ENCODE data around the gene PNPLA7.

The PNPLA7 gene

GRCh38 chr9:137462986-137463930, 86.9 kb downstream of the PNPLA7 start:
- ChIA-PET POLR2A (no interaction called here), CTCF (interaction anchor here (1.0 to 1.1 kb wide), 3 partner anchors 11 to 40 kb away, joined by 3 read pairs; partner anchors contain the start of genes EXD3 and NOXA1)
- Histone ChIP-seq H3K4me1 (ENCODE audit: control extremely low read depth in 1 of 4, control insufficient read depth in 4 of 4, insufficient read depth in 4 of 4, low read length in 3 of 4) (peaks cover 0 to 45% (median 43%) of the 10 kb centered on the region in 4 experiments), H3K4me3 (ENCODE audit: control insufficient read depth in 1 of 7, extremely low read depth in 1 of 7, insufficient read depth in 4 of 7, low read depth in 2 of 7, low read length in 6 of 7) (no peak overlapping the region), H3K36me3 (ENCODE audit: control insufficient read depth in 4 of 4, insufficient read depth in 4 of 4, low read length in 3 of 4) (no peaks in the 10 kb centered on the region), H3K27me3 (replicated peaks in 2 of 5; ENCODE audit: control insufficient read depth in 4 of 5, insufficient read depth in 5 of 5, low read length in 4 of 5) (peaks cover 0 to 26% (median 2%) of the 10 kb centered on the region in 5 experiments), H3K27ac (ENCODE audit: insufficient read depth in 1 of 2, low read depth in 1 of 2, low read length in 2 of 2, poor library complexity in 1 of 2, severe bottlenecking in 2 of 2) (no peak overlapping the region), H3K9me3 (ENCODE audit: control extremely low read depth in 1 of 5, control insufficient read depth in 4 of 5, insufficient read depth in 2 of 5, low read depth in 1 of 5, low read length in 4 of 5) (peaks cover 0 to 28% (median 0%) of the 10 kb centered on the region in 5 experiments)
- no peak for DNase-seq
- 93% methylated on average over 30 of the region's 30 CpGs for WGBS (ENCODE audit: insufficient coverage)

GRCh38 chr9:137462396-137462985, 87.7 kb downstream of the PNPLA7 start:
- peaks cover 0 to 28% (median 0%) of the 10 kb centered on the region in 5 experiments for H3K9me3 ChIP-seq (ENCODE audit: control extremely low read depth in 1 of 5, control insufficient read depth in 4 of 5, insufficient read depth in 2 of 5, low read depth in 1 of 5, low read length in 4 of 5)
- peak overlapping the region in 2 of 7 experiments; percentile 42 to 54 for H3K4me3 ChIP-seq (ENCODE audit: control insufficient read depth in 1 of 7, extremely low read depth in 1 of 7, insufficient read depth in 4 of 7, low read depth in 2 of 7, low read length in 6 of 7)
- H3K27me3 ChIP-seq (replicated peaks in 2 of 5; ENCODE audit: control insufficient read depth in 4 of 5, insufficient read depth in 5 of 5, low read length in 4 of 5): peaks cover 0 to 21% (median 0%) of the 10 kb centered on the region in 5 experiments
- ChIA-PET POLR2A (interaction anchor here (1.0 kb wide), 1 partner anchor 8 kb away, joined by 3 read pairs; no protein-coding TSS in a partner anchor), CTCF (interaction anchor here (1.0 to 1.1 kb wide), 2 partner anchors 11 to 17 kb away, joined by 3 read pairs; no protein-coding TSS in a partner anchor)
- H3K36me3 ChIP-seq (ENCODE audit: control insufficient read depth in 4 of 4, insufficient read depth in 4 of 4, low read length in 3 of 4): peaks cover 0 to under 1% (median 0%) of the 10 kb centered on the region in 4 experiments
- DNase-seq: no peak
- 93% methylated on average over 23 of the region's 25 CpGs for WGBS (ENCODE audit: insufficient coverage)
- peaks cover 0 to 50% (median 48%) of the 10 kb centered on the region in 4 experiments for H3K4me1 ChIP-seq (ENCODE audit: control extremely low read depth in 1 of 4, control insufficient read depth in 4 of 4, insufficient read depth in 4 of 4, low read length in 3 of 4)
- H3K27ac ChIP-seq (ENCODE audit: insufficient read depth in 1 of 2, low read depth in 1 of 2, low read length in 2 of 2, poor library complexity in 1 of 2, severe bottlenecking in 2 of 2): no peak overlapping the region

GRCh38 chr9:137461663-137462395, 88.4 kb downstream of the PNPLA7 start:
- H3K4me1 ChIP-seq (ENCODE audit: control extremely low read depth in 1 of 4, control insufficient read depth in 4 of 4, insufficient read depth in 4 of 4, low read length in 3 of 4): peaks cover 0 to 54% (median 48%) of the 10 kb centered on the region in 4 experiments
- whole genome bisulfite sequencing (ENCODE audit: insufficient coverage): 14% methylated on average over 50 of the region's 52 CpGs
- peak; percentile 94 to 98 (median 98) for DNase-seq
- peaks cover 0 to 15% (median 0%) of the 10 kb centered on the region in 5 experiments for H3K27me3 ChIP-seq (replicated peaks in 2 of 5; ENCODE audit: control insufficient read depth in 4 of 5, insufficient read depth in 5 of 5, low read length in 4 of 5)
- peaks cover 0 to 8% (median 0%) of the 10 kb centered on the region in 4 experiments for H3K36me3 ChIP-seq (ENCODE audit: control insufficient read depth in 4 of 4, insufficient read depth in 4 of 4, low read length in 3 of 4)
- POLR2A ChIA-PET: interaction anchor here (0.7 to 1.0 kb wide), 2 partner anchors 9 to 422 kb away, joined by 3 read pairs; no protein-coding TSS in a partner anchor
- CTCF ChIA-PET: no interaction called here
- H3K9me3 ChIP-seq (ENCODE audit: control extremely low read depth in 1 of 5, control insufficient read depth in 4 of 5, insufficient read depth in 2 of 5, low read depth in 1 of 5, low read length in 4 of 5): peaks cover 0 to 28% (median 0%) of the 10 kb centered on the region in 5 experiments
- H3K27ac ChIP-seq (ENCODE audit: insufficient read depth in 1 of 2, low read depth in 1 of 2, low read length in 2 of 2, poor library complexity in 1 of 2, severe bottlenecking in 2 of 2): no peak overlapping the region
- H3K4me3 ChIP-seq (ENCODE audit: control insufficient read depth in 1 of 7, extremely low read depth in 1 of 7, insufficient read depth in 4 of 7, low read depth in 2 of 7, low read length in 6 of 7): peak overlapping the region in 3 of 7 experiments; percentile 36 to 55 (median 54)

GRCh38 chr9:137461316-137461662, 88.9 kb downstream of the PNPLA7 start:
- CTCF ChIA-PET: no interaction called here

GRCh38 chr9:137460363-137461315, 89.6 kb downstream of the PNPLA7 start:
- Histone ChIP-seq H3K9me3 (ENCODE audit: control extremely low read depth in 1 of 5, control insufficient read depth in 4 of 5, insufficient read depth in 2 of 5, low read depth in 1 of 5, low read length in 4 of 5) (peaks cover 0 to 19% (median 0%) of the 10 kb centered on the region in 5 experiments), H3K4me3 (ENCODE audit: control insufficient read depth in 1 of 7, extremely low read depth in 1 of 7, insufficient read depth in 4 of 7, low read depth in 2 of 7, low read length in 6 of 7) (peak overlapping the region in 1 of 7 experiments; percentile 5), H3K36me3 (ENCODE audit: control insufficient read depth in 4 of 4, insufficient read depth in 4 of 4, low read length in 3 of 4) (peaks cover 0 to 19% (median under 1%) of the 10 kb centered on the region in 4 experiments), H3K27ac (ENCODE audit: insufficient read depth in 1 of 2, low read depth in 1 of 2, low read length in 2 of 2, poor library complexity in 1 of 2, severe bottlenecking in 2 of 2) (no peak overlapping the region), H3K4me1 (ENCODE audit: control extremely low read depth in 1 of 4, control insufficient read depth in 4 of 4, insufficient read depth in 4 of 4, low read length in 3 of 4) (peaks cover 0 to 56% (median 48%) of the 10 kb centered on the region in 4 experiments), H3K27me3 (replicated peaks in 2 of 5; ENCODE audit: control insufficient read depth in 4 of 5, insufficient read depth in 5 of 5, low read length in 4 of 5) (peaks cover 0 to 11% (median 0%) of the 10 kb centered on the region in 5 experiments)
- WGBS (ENCODE audit: insufficient coverage): 95% methylated on average over 28 of the region's 31 CpGs
- CTCF ChIA-PET: no interaction called here
- DNase-seq: no peak
- POLR2A ChIA-PET: no interaction called here

More at GRCh38 chr9:137461316-137461662, 88.9 kb downstream of the PNPLA7 start:
- peaks cover 0 to 13% (median 0%) of the 10 kb centered on the region in 4 experiments for H3K36me3 ChIP-seq (ENCODE audit: control insufficient read depth in 4 of 4, insufficient read depth in 4 of 4, low read length in 3 of 4)
- peak overlapping the region in 2 of 7 experiments; percentile 54 to 55 for H3K4me3 ChIP-seq (ENCODE audit: control insufficient read depth in 1 of 7, extremely low read depth in 1 of 7, insufficient read depth in 4 of 7, low read depth in 2 of 7, low read length in 6 of 7)
- H3K27ac ChIP-seq (ENCODE audit: insufficient read depth in 1 of 2, low read depth in 1 of 2, low read length in 2 of 2, poor library complexity in 1 of 2, severe bottlenecking in 2 of 2): no peak overlapping the region
- peaks cover 0 to 15% (median 0%) of the 10 kb centered on the region in 5 experiments for H3K27me3 ChIP-seq (replicated peaks in 2 of 5; ENCODE audit: control insufficient read depth in 4 of 5, insufficient read depth in 5 of 5, low read length in 4 of 5)
- peaks cover 0 to 25% (median 0%) of the 10 kb centered on the region in 5 experiments for H3K9me3 ChIP-seq (ENCODE audit: control extremely low read depth in 1 of 5, control insufficient read depth in 4 of 5, insufficient read depth in 2 of 5, low read depth in 1 of 5, low read length in 4 of 5)
- peaks cover 0 to 56% (median 48%) of the 10 kb centered on the region in 4 experiments for H3K4me1 ChIP-seq (ENCODE audit: control extremely low read depth in 1 of 4, control insufficient read depth in 4 of 4, insufficient read depth in 4 of 4, low read length in 3 of 4)
- POLR2A ChIA-PET: interaction anchor here (0.7 to 1.0 kb wide), 2 partner anchors 9 to 422 kb away, joined by 3 read pairs; no protein-coding TSS in a partner anchor
- 70% methylated on average over 7 of the region's 21 CpGs for WGBS (ENCODE audit: insufficient coverage)
- DNase-seq: no peak

Data from common myeloid progenitor, CD34-positive (primary cell).